NCI-H2107 treated with DMSO at 0.1 percent for 48 hours (cell line): Measurements from ENCODE around the gene R3HCC1L.
"Not testable (repeated sequence)": the region's sequence is repeated elsewhere in the genome, so short reads cannot be mapped to it uniquely, and the experiment has no call there.

Experiments used
- DNase-seq: peaks from one replicate; lab custom pipeline; 2025; ENCODE audit not compliant: unreplicated experiment; lab: John Stamatoyannopoulos, UW

Gene R3HCC1L

GRCh38 chr10:98226508-98227144, 92.2 kb downstream of the R3HCC1L start:
- no peak for DNase-seq

GRCh38 chr10:98227713-98228112, 93.3 kb downstream of the R3HCC1L start:
- DNase-seq, result not testable (repeated sequence)

GRCh38 chr10:98228266-98228665, 93.8 kb downstream of the R3HCC1L start:
- DNase-seq, result not testable (repeated sequence)

GRCh38 chr10:98231417-98231816, 97.0 kb downstream of the R3HCC1L start:
- no peak for DNase-seq

- no peak for DNase-seq
Measured at GRCh38 chr10:98235846-98236245, 101.4 kb downstream of the R3HCC1L start.

- no peak for DNase-seq
Measured at GRCh38 chr10:98236862-98237261, 102.4 kb downstream of the R3HCC1L start.

- no peak for DNase-seq
Measured at GRCh38 chr10:98238391-98238790, 103.9 kb downstream of the R3HCC1L start.

GRCh38 chr10:98240524-98240923, 106.1 kb downstream of the R3HCC1L start:
- no peak for DNase-seq

GRCh38 chr10:98242823-98243222, 108.4 kb downstream of the R3HCC1L start:
- no peak for DNase-seq

- DNase-seq, result no peak
Measured at GRCh38 chr10:98244141-98244540, 109.7 kb downstream of the R3HCC1L start.

GRCh38 chr10:98244586-98244985, 110.1 kb downstream of the R3HCC1L start:
- no peak for DNase-seq

- no peak for DNase-seq
Measured at GRCh38 chr10:98246911-98247805, 112.7 kb downstream of the R3HCC1L start.

GRCh38 chr10:98248018-98248417, 113.6 kb downstream of the R3HCC1L start:
- DNase-seq, result no peak

GRCh38 chr10:98249134-98249533, 114.7 kb downstream of the R3HCC1L start:
- DNase-seq, result no peak

- no peak for DNase-seq
Measured at GRCh38 chr10:98251399-98251798, 116.9 kb downstream of the R3HCC1L start.

GRCh38 chr10:98252464-98252863, 118.0 kb downstream of the R3HCC1L start:
- DNase-seq, result no peak

- DNase-seq, result no peak
Measured at GRCh38 chr10:98253499-98253898, 119.0 kb downstream of the R3HCC1L start.

- DNase-seq, result no peak
Measured at GRCh38 chr10:98254234-98254974, 119.9 kb downstream of the R3HCC1L start.

GRCh38 chr10:98255146-98255877, 120.9 kb downstream of the R3HCC1L start:
- no peak for DNase-seq

GRCh38 chr10:98256692-98257091, 122.2 kb downstream of the R3HCC1L start:
- DNase-seq, result no peak

GRCh38 chr10:98257198-98257597, 122.7 kb downstream of the R3HCC1L start:
- DNase-seq, result no peak
